AG09319 (cell line): ENCODE results near the gene ZNF202.

ENCODE experiments used
- DNase-seq: peaks from one replicate; pipeline ENCODE4 v3.0.0-alpha.2; 2010; ENCODE audit warnings: low read depth; ENCODE audit errors: extremely low read depth
- CTCF ChIP-seq: IDR thresholded peaks from 2 replicates; pipeline ENCODE4 v1.5.1; 2011; ENCODE audit warnings: low read depth, mild to moderate bottlenecking, inconsistent platforms, low read length, moderate library complexity

ZNF202 gene

DNA sequence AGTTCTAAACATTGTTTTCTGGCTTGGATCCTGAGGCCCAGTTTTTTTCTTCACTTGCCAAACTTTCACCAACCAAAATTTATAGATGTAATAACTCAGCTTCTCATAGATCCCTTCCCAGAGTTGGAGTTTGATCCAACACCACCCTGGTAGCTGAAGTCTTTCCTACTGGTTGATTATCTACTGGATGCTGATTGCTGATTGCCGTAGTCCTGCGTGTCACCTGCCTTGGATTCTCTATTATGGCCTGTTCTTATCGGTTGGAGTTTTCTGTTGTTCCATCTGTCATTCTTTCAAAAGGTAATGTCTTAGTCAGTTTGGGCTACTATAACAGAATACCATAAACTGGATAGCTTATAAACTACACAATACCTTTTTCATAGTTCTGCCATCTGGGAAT is 30.2 kb upstream of the ZNF202 start:
- DNase-seq, result no peak
- no peak for TF ChIP-seq CTCF

GRCh38 chr11:123770712-123771111 is 29.3 kb upstream of the ZNF202 start:
- DNase-seq, result no peak
- TF ChIP-seq CTCF, result no peak

GRCh38 chr11:123765601-123766000 is 24.1 kb upstream of the ZNF202 start:
- no peak for DNase-seq
- TF ChIP-seq CTCF, result no peak

DNA sequence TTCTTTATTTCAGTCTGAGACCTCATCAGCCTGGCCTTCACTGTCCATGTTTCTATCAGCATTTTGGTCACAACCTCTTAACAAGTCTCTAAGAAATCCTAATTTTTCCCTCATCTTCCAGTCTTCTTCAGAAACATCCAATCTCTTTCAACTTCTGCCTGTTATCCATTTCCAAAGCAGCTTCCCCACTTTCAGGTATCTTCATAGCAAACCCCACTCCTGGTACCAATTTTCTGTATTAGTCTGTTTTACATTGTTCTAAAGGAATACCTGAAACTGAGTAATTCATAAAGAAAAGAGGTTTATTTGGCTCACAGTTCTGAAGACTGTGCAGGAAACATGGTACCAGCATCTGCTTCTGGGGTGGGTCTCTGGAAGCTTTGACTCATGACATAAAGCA is 21.0 kb upstream of the ZNF202 start:
- no peak for TF ChIP-seq CTCF
- DNase-seq, result no peak

- DNase-seq, result no peak
- no peak for TF ChIP-seq CTCF
Measured at GRCh38 chr11:123760894-123761293, 19.4 kb upstream of the ZNF202 start.

- DNase-seq, result no peak
- TF ChIP-seq CTCF, result no peak
Measured at GRCh38 chr11:123757976-123758375, 16.5 kb upstream of the ZNF202 start.

GRCh38 chr11:123755813-123756212 is 14.4 kb upstream of the ZNF202 start:
- no peak for TF ChIP-seq CTCF
- no peak for DNase-seq
